UCSD-AML1 (cell line): Measurements from ENCODE around the gene SORCS2.

Experiments used
- DNase-seq: peaks from one replicate; lab custom pipeline; 2025; ENCODE audit not compliant: unreplicated experiment; lab: John Stamatoyannopoulos, UW

The SORCS2 gene

GRCh38 chr4:7747062-7747385, 554.7 kb downstream of the SORCS2 start:
- DNase-seq: no peak

DNA sequence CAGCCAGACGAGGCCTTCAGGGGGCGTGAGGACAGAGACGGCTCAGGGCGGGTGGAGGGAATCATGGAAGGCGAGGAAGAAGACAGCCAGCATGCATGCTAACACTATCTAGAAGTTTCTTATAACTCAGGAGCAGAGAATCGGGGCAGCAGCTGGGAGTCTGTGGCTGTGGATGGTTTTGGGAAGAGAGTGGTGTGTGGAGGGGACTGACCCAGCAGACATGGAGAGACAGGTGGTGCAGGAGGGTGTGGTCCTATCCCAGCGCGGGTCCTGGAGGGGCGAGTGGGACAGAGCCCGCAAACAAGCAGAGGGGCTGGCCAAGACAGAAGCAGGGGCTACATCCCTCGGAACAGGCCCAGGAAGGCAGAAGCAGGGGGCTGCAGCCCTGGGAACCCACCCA, 555.2 kb downstream of the SORCS2 start:
- no peak for DNase-seq

DNA sequence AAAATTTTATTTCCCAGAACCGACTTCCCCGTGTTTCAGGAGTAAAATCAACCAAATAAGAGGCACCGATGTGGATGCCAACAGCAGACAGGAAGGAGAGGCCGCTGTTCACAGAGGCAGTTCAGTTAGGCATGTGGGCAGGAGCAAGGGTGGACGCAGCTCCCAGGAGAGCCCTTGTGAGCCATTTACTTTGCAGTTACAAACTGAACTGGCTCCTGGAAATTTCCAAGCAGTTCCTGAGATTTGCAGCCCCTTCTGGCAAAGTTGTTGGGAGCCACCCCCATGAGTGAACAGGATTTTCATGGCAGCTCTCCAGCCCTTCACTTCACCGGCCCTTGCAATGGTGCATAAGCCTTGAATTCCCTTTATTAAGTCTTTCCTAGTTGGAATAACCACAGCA, 558.2 kb downstream of the SORCS2 start:
- DNase-seq: no peak

GRCh38 chr4:7750972-7751371, 558.6 kb downstream of the SORCS2 start:
- DNase-seq: no peak

DNA sequence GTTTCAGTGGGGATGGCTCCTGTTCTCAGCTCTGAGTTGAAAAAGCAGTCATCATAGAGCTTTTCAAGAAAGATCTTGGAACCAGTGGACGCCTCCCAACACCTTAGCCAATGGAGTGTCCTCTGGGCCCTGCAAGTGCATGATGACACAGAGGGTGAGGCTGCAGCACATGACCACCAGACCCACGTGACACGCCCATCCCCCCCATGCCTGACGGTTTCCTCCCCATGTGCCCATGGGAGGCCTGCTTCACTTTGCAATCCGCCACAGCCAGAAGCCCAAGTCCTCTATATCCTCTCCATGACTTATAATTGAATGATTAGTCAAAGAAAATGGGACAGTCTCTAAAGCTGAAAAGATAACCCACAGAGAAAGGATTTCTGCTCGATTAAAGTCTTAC, 560.3 kb downstream of the SORCS2 start:
- DNase-seq: no peak

- no peak for DNase-seq
These were observed 560.9 kb downstream of the SORCS2 start for GRCh38 chr4:7753271-7753670.

DNA sequence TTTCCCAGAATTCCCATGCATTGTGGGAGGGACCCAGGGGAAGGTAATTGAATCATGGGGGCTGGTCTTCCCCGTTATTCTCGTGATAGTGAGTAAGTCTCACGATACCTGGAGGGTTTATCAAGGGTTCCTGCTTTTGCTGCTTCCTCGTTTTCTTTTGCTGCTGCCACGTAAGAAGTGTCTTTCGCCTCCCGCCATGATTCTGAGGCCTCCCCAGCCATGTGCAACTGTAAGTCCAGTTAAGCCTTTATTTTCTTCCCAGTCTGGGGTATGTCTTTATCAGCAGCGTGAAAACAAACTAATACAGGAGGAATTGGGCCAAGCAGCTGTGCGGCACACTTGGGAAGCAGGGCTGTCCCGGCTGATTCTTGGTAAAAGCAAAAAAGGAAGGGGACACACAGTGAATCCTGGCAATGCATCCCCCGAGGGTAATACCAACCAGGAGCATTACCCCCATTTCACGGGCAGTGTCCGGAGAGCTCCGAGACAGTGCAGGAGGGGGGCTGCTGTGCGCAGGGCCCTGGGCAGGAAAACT, 561.7 kb downstream of the SORCS2 start:
- no peak for DNase-seq

GRCh38 chr4:7754565-7755262, 562.4 kb downstream of the SORCS2 start:
- no peak for DNase-seq

DNA sequence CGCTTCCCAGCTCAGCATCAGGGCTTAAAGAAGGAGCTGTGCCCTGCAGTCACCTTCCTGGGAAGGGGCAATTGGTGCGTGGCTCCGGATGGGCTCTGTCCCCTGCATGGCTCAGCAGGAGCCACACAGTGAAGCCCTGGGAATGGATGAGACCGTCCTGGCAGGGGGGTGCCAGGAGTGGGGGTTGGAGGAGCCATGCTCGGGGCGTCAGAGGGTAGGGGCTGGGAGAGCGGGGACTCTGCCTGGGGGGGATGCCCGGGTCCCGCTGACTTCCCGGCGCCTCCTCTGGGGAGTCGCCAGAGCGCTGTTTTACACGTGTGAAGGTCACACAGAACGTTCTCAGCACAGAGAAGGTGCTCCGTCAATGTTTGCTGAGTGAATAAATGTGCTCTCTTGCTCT, 563.2 kb downstream of the SORCS2 start:
- no peak for DNase-seq

DNA sequence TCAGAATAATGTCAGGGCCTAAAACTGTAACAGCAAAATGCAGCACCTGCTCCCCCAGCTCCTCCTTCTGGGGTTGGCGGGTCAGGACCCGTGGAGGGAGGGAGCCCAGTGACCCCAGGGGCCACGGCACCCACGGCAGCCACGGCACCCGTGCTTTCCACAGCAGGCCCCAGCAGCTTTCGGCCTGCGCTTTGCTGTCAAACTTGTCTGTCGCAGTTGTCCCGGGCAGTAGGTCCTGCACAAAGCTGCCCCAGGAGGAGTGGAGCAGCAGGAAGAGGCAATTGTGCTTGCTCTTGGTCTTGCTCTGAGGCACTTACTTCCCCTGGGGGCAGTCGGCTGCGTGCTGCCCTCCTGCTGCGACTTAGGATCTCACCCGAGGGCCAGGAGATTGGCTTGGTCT, 563.7 kb downstream of the SORCS2 start:
- no peak for DNase-seq

DNA sequence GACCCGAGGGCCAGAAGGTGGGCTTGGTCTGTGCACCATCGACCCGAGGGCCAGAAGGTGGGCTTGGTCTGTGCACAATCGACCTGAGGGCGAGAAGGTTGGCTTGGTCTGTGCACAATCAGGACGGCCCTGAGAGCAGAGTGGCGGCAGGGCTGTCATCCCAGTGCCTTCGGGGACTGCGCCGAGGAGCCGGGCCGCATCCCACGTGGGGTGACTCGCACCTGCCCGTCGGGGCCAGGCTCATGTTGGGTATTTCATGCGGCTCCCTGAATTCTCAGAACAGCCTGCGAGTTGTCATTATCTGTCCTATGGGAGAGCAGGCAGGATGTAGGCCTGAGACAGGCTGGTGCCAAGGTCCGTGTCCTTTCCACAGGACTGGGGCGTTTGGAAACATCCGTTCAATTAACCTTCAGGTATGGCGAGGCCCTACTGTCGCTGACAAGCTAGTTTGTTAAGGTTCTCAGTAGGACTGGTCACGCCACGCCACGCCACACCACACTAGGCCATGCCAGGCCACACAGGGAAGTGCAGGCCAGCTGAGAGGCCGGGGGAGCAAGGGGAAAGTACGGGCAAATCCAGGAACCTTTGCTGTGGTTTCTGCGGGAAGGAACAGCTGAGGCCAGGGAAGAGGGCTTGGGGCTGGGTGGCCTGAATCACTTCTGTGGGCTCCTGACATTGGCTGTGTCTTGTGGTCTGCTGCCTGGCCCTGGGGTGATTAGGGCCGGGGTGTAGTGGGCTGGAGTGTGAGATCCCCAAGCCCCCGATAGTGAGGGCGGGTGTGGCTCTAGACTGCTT, 564.4 kb downstream of the SORCS2 start:
- peak; percentile 55 for DNase-seq

DNA sequence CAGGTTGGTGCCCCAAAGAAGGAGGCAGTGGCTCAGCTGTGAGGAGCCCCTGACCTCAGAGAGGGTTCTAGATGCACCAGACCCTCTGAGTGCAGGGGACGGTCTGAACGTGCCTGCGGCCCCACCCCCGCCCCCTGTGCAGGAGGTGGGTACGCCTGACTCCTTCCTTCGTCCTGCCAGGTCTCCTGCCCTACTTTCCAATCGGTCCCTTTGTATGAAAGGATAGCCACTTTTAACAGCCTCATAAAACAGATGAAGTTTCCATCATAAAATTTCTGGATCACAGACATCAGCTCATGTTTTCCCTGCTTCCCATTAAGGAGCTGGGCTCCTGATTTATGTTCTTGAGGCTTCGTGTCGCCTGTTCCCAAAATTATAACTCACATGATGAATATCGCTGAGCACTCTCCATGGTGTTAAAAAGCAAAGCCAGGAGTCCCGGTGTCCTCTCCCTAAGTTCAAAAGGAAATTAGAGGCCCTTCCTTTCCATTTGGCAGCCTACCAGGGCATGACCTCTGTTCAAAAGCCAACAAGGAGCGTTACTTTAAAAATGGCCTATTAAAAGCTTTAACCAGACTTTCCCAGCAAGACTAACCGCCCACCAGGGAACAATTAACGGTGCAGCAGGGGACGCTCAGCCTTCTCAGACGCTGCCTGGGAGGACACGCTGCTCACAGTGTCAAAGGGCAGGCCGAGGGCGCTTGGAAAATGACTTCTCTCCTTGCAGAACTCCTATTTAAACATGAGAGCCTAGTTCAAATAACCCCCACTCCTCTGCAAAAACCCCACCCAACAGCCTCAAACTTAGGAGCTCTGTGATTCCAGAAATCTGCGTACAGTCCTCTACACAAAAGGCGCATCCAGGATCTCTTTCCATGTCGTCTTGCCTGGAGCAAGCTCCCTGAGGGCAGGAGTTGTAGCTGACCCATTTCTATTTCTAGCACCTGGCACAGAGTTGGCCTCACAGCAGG, 565.4 kb downstream of the SORCS2 start:
- DNase-seq: no peak

- DNase-seq: no peak
These were observed 566.1 kb downstream of the SORCS2 start for GRCh38 chr4:7758476-7758875.

GRCh38 chr4:7759216-7759615, 566.9 kb downstream of the SORCS2 start:
- no peak for DNase-seq

GRCh38 chr4:7759635-7760034, 567.3 kb downstream of the SORCS2 start:
- DNase-seq: no peak

DNA sequence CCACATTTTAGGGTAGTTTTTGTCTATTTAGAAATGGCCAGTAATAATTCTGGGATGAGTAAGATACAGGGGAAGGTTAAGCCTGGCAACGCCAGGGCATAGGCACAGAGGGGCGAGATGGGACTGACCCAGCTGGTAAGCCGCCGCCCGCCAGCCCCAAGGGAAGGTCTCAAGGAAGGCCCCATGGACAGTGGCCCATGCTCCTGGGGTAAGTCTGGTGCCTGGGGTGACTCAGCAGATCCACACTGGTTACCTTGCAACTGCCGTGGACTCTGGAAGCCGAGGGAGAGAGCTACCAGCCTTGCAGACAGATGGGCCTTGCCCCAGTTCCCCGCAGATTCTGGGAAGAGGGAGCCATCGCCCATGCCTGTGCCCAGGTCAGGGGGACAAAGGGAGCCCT, 567.9 kb downstream of the SORCS2 start:
- no peak for DNase-seq

DNA sequence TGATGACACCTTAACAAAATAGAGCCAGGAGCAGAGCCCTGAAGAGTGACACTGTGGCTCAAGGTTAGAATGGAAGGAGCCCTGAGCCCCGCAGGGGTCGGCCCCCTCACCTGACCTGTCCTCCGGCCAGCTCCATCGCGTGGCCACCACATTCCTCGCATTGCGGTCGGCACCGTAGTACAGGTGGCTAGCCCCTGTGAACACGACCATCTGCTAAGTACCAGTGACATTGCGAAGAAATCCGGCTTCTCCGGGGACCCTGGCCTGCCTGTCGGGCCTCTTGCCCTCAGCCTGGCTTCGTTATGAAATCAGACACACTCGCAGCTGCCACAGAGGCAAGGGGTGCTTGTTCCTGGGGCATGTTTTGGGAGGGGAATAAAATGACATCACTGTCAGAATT, 568.4 kb downstream of the SORCS2 start:
- DNase-seq: no peak

DNA sequence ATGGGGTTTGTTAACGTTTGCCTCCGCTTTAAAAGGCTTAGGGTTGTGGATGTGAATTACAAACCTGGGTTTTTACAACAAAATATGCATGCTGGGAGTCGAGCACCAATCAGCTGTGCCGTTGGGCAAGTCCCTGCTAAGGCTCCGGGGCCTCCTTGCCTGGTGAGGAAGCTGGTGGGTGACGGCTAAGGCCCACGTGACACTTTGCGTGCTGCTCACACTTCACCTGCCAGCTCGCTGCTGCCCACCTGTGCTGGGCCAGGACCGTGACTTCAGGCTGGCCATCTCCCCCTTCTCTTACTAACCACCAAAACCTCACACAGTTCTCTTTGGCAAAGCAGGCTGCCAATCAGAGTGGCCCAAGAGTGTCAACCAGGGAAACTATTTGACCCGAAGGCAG, 569.0 kb downstream of the SORCS2 start:
- no peak for DNase-seq

DNA sequence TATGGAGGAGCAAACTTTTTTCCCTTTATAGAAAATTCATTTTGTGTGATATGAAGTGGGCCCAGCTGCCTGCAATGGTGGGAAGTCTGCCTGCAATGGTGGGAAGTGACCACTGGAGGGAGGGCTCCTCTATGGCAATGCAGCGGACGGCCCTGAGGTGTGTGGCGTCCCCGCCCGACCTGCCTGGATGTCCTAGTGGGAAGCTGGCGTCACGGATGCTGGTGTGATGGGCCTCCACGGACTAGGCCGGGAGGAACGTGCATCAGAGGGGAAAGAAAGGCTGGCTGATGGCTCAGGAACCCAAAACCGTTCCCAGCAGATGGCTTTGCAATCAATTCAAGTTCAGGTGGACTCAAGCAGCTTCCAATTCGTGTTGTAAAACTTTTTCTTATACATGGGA, 569.4 kb downstream of the SORCS2 start:
- DNase-seq: peak; percentile 59

DNA sequence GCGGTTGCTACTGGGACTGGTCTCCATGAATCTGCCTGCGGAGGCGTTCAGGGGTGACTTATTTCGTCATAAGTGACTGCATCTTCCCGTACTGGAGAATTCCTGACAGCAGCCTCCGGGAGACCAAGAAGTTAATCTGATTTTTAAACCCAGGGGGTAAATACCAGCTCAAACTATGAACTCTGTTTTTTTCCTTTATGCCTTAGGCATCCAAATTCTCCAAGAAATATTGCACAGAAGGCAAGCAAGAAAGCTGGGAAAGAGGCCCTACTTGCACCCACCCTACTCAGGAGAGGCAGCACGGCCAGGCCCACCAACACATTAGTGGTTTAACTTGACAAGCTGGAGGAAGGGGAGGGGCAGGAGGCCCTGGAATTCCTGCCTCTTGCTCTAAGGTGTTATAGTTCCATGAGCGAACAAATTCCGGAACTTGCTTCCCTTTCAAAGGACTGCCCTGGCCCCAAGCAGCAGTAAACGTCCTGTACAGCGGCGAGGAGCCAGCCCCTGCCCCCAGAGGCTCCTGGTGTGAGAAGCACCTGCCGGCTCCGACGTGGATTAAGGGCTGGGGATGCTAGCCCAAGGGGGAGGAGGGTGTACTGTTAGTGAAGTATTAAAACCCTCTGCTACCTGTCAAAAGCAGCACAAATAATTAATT, 570.2 kb downstream of the SORCS2 start:
- DNase-seq: no peak

- DNase-seq: no peak
These were observed 570.8 kb downstream of the SORCS2 start for GRCh38 chr4:7763106-7763505.
